H1 (cell line): ENCODE results near the gene GAN. TPM values are rescaled to one million over a fixed set of nuclear protein-coding genes. Genes with fewer than 3 reads are reported as not detected.

Experiments
- ATF3 ChIP-seq: IDR thresholded peaks from 2 replicates; pipeline ENCODE4 v1.6.1; 2011; ENCODE audit warnings: low read depth, mild to moderate bottlenecking, low read length; ENCODE audit not compliant: insufficient read depth
- BRCA1 ChIP-seq: IDR thresholded peaks from 2 replicates; pipeline ENCODE4 v1.6.1; 2012; ENCODE audit warnings: low read depth, low read length, improper control_type of control experiment
- SRF ChIP-seq: IDR thresholded peaks from 2 replicates; pipeline ENCODE4 v1.6.1; 2011; ENCODE audit warnings: mild to moderate bottlenecking, low read depth, low read length, moderate library complexity
- polyA plus RNA-seq, 7 experiments: library from polyadenylated mRNA; depleted of rRNA in 3 of 7; stranded (reverse) in 5 of 7; unstranded in 2 of 7; fragments of >200 nt in 5 of 7; fragments of 200-250 nt in 2 of 7; gene quantifications; 1 replicate in 5 of 7; 2 replicates in 1 of 7; 4 replicates in 1 of 7; pipeline versions ENCODE4 v1.2.1 to v1.2.3, GENCODE V29; 2011 to 2013; ENCODE audit warnings: missing spikeins in 2 of 7, mixed read lengths in 2 of 7
- total RNA-seq: library from RNA; stranded (reverse); fragmentation: NEBNext Ultra II Directional; extraction: Animal tissue kit (Norgen Biotek cat#: 25700); gene quantifications from 2 replicates; pipeline ENCODE4 v1.2.1, GENCODE V29; 2021

The GAN gene
- total and polyA plus RNA-seq, 2 of the 8 experiments (the other 6 are each of a cell fraction or from before 2014, with no cell fraction given) = 4.5 to 23.9 TPM

- TF ChIP-seq BRCA1 (no peak), ATF3 (no peak), SRF (no peak)
These were observed 59.8 kb downstream of the GAN start (continued) for GRCh38 chr16:81374550-81374949.
